ENCODE measurements around the gene FGD1. TPM values are rescaled to one million over a fixed set of nuclear protein-coding genes. Genes with fewer than 3 reads are reported as not detected.

Gene FGD1
- total and polyA plus RNA-seq, 2 of the 13 experiments (the other 11 are each of a cell fraction or from before 2014, with no cell fraction given): 0.36 to 0.62 TPM

DNA sequence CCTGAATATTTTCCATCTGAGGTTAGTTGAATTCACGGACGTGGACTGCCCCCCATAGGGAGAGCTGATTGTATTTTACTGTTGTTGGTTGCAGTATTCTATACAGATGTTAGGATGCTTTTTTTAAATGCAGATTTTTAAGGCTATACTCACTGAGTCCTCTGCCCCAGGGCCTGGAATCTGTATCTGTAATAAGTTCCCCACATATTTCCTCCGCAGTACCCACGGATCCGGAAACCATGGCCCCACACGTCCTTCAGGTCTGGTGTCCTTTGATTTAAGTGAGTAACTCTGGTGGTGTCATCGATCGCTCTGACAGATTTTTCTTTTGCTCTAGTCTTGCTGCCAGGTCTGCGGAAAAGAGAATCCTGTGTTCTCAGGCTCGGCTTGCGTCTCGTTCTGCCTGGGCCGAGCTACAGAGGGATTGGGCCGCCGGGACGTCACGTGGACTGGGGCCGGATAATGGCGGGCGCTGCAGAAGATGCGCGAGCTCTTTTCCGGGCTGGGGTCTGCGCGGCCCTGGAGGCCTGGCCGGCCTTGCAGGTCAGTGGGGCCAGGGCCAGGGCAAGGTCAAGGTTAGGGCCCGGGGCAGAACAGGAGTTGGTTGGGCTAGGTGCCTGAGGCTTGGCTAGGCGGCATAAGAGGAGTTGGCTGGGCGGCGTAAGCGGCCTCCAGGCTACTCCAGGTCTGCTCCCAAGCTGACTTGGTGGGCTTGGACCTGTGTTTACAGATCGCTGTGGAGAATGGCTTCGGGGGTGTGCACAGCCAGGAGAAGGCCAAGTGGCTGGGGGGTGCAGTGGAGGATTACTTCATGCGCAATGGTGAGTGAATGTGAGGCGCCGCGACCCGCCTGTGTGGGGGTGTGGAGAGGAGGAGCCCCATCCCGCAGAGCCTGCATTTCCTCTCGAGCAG lies 55.8 kb downstream of the FGD1 start, which contains the start of gene TSR2 (continued):
- TF ChIP-seq, protein P1, sequence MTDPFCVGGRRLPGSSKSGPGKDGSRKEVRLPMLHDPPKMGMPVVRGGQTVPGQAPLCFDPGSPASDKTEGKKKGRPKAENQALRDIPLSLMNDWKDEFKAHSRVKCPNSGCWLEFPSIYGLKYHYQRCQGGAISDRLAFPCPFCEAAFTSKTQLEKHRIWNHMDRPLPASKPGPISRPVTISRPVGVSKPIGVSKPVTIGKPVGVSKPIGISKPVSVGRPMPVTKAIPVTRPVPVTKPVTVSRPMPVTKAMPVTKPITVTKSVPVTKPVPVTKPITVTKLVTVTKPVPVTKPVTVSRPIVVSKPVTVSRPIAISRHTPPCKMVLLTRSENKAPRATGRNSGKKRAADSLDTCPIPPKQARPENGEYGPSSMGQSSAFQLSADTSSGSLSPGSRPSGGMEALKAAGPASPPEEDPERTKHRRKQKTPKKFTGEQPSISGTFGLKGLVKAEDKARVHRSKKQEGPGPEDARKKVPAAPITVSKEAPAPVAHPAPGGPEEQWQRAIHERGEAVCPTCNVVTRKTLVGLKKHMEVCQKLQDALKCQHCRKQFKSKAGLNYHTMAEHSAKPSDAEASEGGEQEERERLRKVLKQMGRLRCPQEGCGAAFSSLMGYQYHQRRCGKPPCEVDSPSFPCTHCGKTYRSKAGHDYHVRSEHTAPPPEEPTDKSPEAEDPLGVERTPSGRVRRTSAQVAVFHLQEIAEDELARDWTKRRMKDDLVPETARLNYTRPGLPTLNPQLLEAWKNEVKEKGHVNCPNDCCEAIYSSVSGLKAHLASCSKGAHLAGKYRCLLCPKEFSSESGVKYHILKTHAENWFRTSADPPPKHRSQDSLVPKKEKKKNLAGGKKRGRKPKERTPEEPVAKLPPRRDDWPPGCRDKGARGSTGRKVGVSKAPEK (CRISPR knock-in tag; IDR thresholded peaks at IDR 0.05; ENCODE audit: borderline replicate concordance): no peak
- TF ChIP-seq, protein P2, sequence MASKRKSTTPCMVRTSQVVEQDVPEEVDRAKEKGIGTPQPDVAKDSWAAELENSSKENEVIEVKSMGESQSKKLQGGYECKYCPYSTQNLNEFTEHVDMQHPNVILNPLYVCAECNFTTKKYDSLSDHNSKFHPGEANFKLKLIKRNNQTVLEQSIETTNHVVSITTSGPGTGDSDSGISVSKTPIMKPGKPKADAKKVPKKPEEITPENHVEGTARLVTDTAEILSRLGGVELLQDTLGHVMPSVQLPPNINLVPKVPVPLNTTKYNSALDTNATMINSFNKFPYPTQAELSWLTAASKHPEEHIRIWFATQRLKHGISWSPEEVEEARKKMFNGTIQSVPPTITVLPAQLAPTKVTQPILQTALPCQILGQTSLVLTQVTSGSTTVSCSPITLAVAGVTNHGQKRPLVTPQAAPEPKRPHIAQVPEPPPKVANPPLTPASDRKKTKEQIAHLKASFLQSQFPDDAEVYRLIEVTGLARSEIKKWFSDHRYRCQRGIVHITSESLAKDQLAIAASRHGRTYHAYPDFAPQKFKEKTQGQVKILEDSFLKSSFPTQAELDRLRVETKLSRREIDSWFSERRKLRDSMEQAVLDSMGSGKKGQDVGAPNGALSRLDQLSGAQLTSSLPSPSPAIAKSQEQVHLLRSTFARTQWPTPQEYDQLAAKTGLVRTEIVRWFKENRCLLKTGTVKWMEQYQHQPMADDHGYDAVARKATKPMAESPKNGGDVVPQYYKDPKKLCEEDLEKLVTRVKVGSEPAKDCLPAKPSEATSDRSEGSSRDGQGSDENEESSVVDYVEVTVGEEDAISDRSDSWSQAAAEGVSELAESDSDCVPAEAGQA (IDR thresholded peaks at IDR 0.05; ENCODE audit: low read depth): no peak
- TF ChIP-seq, protein P2 (CRISPR knock-in tag; IDR thresholded peaks at IDR 0.05; ENCODE audit: borderline replicate concordance): no peak
- TF ChIP-seq KLF15 (CRISPR knock-in tag; IDR thresholded peaks at IDR 0.05; ENCODE audit: borderline replicate concordance) (no peak), ELF4 (CRISPR knock-in tag; IDR thresholded peaks at IDR 0.05; ENCODE audit: borderline replicate concordance) (no peak), ZNF33B (CRISPR knock-in tag; IDR thresholded peaks at IDR 0.05) (no peak), STAT5B (CRISPR knock-in tag; IDR thresholded peaks at IDR 0.05) (no peak), KLF9 (CRISPR knock-in tag; IDR thresholded peaks at IDR 0.05; ENCODE audit: low read depth) (no peak), ZNF296 (CRISPR knock-in tag; conservative IDR thresholded peaks at IDR 0.05) (no peak), REPIN1 (CRISPR knock-in tag; IDR thresholded peaks at IDR 0.05; ENCODE audit: borderline replicate concordance, low read depth) (no peak)
- TF ChIP-seq, protein P3, sequence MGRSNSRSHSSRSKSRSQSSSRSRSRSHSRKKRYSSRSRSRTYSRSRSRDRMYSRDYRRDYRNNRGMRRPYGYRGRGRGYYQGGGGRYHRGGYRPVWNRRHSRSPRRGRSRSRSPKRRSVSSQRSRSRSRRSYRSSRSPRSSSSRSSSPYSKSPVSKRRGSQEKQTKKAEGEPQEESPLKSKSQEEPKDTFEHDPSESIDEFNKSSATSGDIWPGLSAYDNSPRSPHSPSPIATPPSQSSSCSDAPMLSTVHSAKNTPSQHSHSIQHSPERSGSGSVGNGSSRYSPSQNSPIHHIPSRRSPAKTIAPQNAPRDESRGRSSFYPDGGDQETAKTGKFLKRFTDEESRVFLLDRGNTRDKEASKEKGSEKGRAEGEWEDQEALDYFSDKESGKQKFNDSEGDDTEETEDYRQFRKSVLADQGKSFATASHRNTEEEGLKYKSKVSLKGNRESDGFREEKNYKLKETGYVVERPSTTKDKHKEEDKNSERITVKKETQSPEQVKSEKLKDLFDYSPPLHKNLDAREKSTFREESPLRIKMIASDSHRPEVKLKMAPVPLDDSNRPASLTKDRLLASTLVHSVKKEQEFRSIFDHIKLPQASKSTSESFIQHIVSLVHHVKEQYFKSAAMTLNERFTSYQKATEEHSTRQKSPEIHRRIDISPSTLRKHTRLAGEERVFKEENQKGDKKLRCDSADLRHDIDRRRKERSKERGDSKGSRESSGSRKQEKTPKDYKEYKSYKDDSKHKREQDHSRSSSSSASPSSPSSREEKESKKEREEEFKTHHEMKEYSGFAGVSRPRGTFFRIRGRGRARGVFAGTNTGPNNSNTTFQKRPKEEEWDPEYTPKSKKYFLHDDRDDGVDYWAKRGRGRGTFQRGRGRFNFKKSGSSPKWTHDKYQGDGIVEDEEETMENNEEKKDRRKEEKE (IDR thresholded peaks at IDR 0.05): no peak
- TF ChIP-seq, protein P4, sequence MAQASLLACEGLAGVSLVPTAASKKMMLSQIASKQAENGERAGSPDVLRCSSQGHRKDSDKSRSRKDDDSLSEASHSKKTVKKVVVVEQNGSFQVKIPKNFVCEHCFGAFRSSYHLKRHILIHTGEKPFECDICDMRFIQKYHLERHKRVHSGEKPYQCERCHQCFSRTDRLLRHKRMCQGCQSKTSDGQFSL (CRISPR knock-in tag; IDR thresholded peaks at IDR 0.05): 0 out of 2 replicates have a peak, but pooled peaks have one; percentile 73
- TF ChIP-seq, protein P5, sequence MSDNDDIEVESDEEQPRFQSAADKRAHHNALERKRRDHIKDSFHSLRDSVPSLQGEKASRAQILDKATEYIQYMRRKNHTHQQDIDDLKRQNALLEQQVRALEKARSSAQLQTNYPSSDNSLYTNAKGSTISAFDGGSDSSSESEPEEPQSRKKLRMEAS (IDR thresholded peaks at IDR 0.05): peak; percentile 64

All from HepG2 (cell line).